Activated gamma-delta T cell treated with Interleukin-2 at 50 U/mL for 16 hours (primary cell): ENCODE data around the gene POLR3A.

ENCODE experiments used
- DNase-seq: peaks from one replicate; pipeline ENCODE4 v3.0.0-alpha.2; 2020

POLR3A gene

DNA sequence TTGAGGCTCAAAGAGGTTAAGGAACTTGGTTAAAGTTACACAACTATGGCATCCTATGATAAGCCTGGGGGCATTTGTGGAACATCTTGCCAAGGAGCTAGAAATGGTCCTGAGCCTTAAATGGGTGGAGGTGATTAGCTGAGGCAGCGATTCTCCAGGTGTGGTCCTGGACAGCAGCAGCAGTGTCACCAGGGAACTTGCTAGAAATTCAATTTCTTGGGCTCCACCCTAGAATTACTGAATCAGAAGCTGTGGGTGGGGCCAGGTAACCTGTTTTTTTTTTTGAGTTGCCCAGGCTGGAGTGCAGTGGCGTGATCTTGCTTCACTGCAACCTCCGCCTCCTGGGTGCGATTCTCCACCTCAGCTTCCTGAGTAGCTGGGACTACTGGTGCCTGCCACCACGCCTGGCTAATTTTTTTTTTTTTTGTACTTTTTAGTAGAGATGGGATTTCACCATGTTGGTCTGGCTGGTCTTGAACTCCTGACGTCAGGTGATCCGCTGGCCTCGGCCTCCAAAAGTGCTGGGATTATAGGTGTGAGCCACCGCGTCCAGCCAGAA is 17.5 kb upstream of the POLR3A start:
- DNase-seq, result no peak

DNA sequence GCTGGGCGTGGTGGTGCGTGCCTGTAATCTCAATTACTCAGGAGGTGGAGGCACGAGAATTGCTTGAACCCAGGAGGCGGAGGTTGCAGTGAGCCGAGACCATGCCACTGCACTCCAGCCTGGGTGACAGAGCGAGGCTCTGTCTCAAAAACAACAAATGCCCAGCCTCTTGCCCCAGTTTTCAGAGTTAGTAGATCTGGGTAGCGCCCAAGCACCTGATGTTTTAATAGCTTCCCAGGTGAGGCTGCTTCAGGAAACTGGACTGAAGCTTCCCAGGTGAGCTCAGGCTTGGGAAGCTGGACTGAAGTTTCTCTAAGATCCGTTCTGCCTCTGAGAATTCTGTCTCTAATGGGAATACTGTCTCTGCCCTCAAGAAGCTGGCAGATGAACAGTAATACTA is 16.5 kb upstream of the POLR3A start:
- DNase-seq, result no peak

DNA sequence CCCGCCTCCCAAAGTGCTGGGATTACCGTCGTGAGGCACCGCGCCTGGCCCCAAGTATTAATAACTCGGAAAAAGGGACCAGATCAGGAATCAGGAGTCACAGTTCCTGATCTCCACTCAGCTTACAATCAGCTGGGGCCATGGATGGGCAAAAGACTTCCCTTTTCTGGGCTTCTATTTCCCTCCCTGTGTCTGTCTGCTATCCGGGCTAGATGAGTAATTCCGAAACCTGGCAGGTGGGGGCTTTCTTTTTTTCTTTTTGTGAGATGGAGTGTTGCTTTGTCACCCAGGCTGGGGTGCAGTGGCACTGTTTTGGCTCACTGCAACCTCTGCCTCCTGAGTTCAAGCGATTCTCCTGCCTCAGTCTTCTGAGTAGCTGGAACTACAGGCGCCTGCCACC is 15.9 kb upstream of the POLR3A start:
- DNase-seq, result no peak

DNA sequence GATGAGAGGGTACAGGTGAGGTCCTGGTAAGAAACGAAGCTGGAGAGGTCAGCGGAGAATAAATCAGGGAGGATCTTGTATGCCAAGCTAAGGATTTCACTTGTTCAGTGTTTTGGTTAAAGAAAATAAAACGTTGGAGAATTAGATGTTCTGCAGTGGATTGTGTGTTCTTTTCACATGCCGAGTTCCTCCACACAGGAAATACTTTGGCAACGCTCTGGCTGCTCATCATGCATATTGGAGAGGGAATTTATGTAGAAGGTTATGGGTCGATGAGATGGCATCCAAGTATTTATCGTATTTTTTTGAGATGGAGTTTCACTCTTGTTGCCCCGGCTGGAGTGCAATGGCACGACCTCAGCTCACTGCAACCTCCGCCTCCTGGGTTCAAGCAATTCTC is 15.4 kb upstream of the POLR3A start:
- no peak for DNase-seq

DNA sequence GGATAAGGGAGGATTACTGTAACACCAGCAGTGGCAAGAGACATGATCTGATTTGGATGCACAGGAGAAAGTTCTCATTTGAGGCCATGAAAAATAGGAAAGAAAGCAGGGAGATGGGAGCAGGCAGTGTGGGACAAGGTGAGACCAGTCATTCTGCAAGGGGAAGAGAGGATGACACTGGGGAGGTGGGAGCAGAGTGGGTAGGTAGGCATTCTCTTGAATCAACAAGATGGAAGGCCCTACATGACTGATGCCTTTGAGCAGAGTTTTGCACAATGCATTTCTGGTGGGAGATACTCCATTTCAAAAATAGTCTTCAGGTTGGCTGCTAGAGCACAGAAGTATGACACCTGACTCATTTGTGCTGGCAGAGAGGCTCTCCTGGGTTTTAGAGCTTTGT is 14.9 kb upstream of the POLR3A start:
- DNase-seq, result no peak

DNA sequence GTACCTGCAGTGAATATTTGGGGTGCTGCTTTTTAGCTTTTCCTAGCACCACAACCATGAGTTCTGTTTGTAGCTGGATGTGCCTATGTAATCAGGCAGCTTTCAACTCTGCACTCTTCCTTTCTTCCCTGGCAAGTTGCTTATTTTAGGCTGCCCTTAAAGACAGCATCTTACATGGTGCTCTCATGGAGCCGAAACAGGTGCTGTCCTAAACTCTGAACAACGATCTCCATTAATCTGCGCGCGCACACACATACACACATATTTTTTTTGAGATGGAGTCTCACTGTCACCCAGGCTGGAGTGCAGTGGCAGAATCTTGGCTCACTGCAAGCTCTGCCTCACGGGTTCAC is 13.4 kb upstream of the POLR3A start:
- no peak for DNase-seq

DNA sequence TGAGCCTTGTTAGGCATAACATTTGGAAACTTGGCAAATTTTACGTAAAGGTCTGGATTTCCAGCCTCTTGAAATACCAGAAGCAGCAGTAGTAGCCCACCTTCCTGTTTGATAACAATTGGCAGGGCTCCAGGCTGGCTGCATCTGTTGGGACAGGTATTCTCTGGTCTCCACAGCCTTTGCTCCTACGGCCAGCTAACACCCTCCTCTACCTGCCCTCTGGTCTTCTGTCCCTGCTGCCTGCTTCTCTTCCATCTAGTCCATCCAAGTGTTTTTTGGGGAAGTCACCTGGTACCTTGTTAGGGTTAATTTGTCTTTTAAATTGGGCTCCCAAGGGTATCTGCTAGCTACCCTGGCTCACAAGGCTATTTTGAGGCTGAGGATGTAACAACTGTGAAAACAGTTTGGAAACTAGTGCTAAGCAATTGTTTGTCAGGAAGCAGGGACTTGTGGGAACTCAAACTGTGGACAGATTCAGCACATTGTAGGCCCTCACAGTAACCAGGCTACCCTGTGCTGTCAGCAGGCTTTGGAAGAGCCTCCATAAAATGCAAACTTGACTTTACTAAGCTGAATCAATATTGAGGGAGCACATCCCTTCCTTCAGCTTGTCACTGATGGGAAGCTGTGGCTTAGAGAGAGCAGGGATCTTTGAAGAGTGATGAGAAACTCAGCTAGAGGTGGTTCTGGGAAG is 12.9 kb upstream of the POLR3A start:
- DNase-seq, result no peak

DNA sequence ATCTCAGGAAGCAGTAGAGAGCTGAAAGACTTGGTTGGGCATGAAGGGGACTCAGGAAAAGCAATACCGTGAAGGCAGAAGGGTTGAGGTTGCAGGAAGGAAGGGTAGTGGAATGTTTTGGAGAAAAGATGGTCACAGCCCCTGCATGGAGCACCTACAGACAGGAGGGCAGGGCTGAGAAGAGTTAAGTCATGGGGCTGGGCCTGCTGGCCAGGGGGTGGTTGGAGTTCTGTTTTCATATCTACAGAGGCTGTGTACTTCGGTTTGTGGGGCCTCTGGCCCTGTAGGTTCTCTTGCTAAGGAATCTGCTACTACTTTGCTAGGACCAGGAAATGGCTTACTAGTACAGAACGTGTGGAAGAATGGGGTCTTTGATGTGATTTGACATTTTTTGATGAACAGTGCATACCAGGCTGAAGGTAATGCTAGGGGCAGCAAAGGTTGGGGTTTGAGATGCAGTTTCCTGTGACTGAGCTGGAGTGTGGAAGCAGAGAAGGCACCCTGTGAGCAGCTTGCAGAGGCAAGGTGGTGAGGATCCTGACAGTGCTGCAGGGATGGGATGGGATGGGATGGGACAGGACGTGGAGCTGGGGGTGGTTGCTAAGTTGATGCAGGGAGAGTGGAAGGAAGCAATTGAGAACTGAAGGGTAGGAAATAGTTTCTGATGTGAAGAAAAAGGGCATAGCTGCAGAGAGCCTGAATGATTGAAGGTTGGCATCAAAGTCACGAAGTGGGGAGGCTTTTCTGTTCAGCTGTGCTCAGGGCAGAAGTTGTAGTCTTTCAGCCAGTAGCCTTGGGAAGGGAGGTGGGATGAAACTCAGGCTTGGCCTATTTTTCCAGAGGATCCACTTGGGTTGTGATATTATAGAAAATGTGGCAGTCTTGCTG is 12.1 kb upstream of the POLR3A start:
- DNase-seq, result no peak

DNA sequence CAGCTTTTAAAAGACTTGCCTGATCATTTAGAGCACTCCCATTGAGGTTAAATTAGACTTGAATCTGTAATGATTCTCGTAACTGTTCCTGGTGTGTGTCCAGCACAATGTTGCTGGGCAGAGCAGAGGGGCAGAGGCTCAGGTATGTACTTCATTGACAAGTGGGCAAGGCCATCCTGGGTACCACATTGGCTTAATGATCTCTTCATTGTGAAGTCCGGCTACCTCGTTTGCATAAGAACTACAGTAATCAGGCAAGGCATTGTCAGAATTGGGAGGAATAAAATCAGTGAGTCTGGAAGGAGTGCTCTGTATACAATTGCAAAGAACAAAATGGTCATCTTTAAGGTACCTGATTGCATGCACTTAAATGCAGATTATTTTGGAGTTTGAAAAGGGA is 10.4 kb upstream of the POLR3A start:
- DNase-seq, result no peak

DNA sequence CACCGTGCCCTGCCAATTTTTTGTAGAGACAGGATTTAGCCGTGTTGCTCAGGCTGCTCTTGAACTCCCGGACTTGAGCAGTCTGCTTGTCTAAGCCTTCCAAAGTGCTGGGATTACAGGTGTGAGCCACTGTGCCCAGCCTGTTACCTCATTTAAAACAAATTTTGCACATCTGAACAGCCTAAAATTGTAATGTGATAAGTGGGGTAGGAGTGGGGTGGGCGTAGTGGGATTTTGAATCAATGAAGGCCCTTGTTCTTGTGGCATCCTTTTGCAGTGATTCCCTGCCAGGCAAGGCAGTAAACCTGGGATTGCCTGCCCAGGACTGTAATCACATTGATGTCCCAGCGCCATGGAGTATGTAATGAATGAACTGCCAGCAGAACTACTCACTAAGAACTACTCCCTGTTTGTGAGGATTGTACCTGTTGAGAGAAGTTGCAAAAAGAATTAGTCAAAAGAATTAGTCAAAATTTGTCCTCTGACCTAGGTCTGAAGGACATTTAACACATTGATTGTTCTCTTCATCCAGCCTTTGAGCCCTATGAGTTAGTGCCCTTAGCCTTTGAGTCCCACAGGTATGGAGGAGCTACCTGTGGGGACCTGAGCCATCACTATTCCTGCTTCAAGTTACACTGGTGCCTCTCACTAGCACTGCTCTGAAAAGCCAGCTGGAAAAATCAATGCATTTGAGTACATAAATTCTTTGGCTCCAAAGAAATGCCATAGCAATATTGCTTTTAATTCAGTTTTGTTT is 9.7 kb upstream of the POLR3A start:
- DNase-seq, result no peak

DNA sequence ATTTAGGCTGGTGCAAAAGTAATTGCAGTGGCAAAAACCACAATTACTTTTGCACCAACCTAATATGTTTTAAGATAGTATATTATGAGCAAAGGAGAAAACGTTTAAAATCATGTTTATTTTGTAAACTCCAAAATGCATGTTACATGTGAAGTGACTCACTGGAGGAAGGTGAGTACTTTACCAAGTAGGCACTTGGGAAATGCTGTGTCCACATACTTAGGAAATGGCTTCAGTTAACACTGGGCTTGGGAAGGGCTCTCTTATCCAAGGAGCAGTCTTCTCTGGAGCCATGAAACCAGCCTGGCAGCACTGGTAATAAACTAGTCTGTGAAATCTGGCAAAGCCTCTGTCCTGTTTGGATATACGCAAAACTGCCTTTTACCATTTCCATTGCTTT is 8.8 kb upstream of the POLR3A start:
- no peak for DNase-seq

DNA sequence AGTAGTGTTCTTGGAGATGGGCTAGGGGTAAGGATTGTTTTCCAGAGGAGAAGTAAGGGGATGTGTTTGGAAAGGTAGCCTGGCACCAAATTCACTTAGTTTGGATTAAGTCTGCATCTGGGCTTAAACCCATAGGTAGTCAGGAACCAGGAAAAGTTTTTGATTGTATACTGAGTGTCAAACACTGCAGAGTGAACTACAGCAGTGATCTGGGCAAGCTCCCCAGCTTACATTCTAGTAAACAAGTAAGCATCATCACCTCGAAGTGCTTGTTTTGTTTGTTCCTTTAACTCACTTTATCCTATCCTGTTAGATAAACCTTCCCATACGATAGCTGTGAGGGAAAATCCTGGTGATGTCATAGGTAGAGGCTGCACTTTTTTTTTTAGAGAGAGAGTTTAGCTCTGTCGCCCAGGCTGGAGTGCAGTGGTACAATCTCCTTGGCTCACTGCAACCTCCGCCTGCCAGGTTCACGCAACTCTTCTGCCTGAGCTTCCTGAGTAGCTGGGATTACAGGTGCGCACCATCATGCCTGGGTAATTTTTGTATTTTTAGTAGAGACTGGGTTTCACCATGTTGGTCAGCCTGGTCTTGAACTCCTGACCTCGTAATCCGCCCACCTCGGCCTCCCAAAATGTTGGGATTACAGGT is 6.7 kb upstream of the POLR3A start:
- DNase-seq, result no peak

DNA sequence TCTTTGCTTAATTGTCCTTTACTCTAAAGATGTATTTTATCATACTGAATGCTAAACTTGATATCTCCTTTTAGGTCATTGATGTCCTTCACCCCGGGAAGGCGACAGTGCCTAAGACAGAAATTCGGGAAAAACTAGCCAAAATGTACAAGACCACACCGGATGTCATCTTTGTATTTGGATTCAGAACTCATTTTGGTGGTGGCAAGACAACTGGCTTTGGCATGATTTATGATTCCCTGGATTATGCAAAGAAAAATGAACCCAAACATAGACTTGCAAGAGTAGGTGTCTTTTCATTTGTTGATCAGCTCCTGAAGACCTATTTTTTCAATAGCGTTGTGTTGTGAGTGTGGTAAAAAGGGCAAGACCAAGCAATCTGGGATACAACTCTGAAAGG is 6.1 kb upstream of the POLR3A start:
- DNase-seq, result no peak

DNA sequence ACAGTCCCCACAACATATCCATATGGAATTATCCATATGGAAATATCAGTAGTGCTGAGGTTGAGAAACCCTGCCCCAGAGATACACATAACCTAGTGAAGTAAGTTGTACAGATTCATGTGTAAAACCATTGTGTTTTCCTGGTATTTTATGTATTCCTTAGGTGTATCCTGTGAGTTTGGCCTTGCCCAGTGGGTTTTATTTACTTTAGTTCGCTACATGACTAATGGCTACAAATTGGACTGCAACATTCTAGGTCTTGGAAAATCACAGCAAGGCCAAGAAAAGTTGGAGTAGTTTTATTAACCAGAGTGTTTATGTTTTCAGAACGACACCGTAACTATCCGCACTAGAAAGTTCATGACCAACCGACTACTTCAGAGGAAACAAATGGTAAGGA is 5.7 kb upstream of the POLR3A start:
- DNase-seq, result no peak

DNA sequence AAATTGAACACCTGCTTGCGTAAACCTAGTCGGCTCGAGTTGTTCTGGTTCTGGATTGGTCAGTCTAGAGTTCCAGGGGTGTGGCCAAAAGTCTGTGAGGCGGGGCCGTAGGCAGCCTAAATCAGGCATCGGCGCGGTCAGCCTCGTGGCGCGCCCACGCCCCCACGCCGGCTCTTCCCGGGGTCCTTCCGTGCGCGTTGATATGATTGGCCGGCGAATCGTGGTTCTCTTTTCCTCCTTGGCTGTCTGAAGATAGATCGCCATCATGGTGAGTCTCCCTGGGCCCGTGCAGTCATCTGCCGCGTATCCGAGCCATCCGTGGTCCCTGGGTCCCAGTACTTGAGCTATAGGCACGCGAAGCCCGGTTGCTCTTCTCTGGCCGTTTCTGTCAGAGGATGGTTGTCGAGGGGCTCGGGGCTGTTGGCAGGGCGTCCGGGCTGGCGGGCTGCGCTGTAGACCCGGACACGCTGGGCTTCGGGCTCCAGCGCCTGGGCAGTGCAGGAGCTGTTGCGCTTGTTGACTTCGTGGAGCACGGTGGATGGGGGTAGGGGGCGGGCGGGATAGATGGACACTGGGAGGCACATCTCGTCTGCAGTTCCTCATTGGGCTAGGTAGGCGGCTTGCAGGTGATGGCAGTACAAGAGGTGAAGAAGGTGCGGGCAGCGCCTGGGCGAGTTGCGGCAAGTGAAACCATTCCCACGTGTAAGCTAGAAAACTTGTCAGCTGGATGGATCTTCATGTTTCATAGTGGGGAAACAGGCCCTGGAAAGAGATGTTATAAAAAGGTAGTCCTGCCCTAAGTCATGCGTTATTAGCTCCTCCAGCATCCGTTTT is 4.5 kb upstream of the POLR3A start, which contains the start of gene RPS24:
Gene RPS24, plus strand, starts transcription at position 227 of the 834 bp plus-strand sequence. Its CDS starts 39 bp downstream, at position 266.
- DNase-seq, result peak; percentile 93

DNA sequence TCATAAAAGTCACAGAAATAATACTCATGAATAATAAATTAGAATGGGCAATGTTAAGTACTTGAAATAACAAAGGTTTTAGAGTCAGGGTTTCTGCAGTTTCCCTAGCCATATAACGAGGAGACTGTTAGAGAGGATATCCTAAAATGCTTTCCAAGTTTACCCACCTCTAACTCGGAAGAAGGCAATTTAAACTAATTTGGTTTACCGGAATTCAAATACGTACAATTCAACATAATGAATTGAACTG is 4.0 kb upstream of the POLR3A start:
- DNase-seq, result no peak

DNA sequence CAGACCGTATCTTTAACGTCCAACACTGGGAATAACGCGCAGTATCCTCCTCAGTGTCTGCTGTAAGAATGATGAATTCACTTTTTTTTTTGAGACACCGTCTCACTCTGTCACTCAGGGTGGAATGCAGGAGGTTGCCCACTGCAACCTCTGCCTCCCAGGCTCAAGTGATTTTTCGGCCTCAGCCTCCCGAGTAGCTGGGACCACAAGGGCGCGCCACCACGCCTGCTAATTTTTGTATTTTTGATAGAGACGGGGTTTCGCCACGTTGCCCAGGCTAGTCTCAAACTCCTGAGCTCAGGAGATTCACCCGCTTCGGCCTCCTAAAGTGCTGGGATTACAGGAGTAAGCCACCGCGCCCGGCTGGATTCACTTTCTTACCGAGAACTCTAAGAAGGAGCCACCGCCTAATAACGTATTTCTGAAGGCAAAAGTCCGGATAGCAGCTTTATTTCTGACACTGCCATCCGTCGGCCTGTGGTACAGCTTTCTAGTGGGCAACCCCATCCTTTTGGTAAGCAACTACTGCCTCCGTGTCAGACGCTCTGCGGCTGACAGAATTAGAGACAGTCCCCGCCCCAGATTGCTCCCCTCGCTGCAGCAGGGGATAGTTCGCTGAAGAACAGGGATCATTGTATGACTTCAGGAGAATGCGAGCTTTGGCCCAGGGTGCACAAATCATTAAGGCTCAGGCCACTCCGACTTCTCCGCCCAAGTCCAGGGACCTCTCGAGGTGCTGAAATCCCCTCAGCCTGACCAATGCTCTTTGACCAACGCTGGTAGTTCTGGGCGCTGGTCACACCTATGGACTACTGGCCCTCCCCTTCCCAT is 662 bp downstream of the POLR3A start:
- DNase-seq, result peak; percentile 23

DNA sequence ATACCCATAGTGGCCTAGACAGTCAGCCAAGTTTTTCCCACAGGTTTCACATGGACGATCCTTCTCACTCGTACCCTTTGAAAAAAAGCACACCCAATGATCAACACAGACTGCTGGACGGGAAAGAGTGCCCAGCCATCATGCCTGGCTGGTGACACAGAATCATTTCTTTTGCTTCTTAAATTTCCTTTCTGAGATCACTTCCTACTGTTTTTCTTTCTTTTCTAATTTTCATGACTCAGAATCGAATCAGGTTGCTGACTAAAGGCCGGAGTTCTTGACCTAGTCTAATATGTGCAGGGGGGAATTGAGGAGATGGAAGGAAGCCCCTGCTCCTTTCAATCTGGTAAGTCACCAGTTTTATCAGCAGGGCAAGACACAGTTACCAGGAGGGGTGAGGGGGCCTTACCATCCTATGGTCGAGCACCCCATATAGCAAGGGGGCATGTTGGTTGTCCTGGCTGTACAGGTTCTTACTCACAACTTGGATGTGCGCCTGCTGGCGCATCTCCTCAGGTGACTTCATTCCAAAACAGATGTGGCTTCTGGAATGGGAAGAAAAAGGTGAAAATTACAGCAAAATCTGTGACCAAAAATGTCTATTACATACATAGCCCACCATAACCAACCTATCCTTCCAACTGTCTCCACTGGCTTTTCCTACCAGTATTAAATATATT is 3.5 kb downstream of the POLR3A start:
- DNase-seq, result no peak

DNA sequence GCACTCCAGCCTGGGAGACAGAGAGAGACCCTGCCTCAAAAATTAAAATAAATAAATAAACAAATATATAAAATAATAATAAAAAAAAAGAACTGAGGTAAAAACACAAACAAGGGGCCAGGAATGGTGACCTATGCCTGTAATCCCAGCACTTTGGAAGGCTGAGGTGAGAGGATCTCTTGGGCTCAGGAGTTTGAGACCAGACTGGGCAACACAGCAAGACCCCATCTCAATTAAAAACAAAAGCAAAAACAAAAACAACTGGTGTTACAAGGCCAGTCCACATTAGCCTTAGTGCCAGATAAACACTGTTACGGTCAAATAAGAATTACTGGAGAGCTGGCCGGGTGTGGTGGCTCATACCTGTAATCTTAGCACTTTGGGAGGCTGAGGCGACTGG is 5.6 kb downstream of the POLR3A start:
- no peak for DNase-seq

DNA sequence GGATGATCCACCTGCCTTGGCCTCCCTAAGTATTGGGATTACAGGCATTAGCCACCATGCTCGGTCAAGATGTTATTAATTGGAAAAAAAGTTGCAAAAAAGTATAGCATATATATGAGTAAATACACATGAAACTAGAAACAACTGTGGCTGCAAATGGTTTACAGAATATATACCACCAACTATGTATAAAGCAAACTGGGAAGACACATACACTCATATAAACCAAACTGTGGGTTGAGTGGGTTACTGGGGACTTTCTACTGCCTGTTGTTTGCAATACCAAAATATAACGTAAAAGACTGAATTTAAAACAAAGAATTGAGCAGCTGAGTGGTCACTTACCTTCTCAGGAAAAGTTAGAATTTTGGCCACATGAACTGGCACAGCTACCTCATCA is 8.1 kb downstream of the POLR3A start:
- no peak for DNase-seq

DNA sequence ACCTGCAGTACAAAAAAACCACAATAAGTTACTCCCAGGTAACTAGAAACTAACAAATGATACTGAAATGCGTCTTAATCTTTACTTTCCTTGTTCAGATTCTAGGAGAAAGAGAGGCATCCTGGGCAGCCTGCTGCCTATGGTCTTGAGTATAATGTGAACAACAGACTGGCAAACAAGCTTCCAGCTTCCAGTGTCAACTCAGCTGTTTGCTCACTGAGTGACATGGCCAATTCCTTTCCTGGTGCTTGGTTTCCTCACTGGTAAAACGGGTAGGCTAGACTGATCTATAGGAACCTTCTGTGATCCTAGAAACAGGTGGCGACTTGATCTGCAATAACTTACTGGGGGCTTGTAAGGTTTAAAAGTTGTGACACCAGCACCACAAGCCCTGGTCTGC is 10.1 kb downstream of the POLR3A start:
- no peak for DNase-seq
